ENCODE data around the gene SMAD1.
"Not testable (repeated sequence)": the region's sequence is repeated elsewhere in the genome, so short reads cannot be mapped to it uniquely, and the experiment has no call there.

SMAD1 gene

DNA sequence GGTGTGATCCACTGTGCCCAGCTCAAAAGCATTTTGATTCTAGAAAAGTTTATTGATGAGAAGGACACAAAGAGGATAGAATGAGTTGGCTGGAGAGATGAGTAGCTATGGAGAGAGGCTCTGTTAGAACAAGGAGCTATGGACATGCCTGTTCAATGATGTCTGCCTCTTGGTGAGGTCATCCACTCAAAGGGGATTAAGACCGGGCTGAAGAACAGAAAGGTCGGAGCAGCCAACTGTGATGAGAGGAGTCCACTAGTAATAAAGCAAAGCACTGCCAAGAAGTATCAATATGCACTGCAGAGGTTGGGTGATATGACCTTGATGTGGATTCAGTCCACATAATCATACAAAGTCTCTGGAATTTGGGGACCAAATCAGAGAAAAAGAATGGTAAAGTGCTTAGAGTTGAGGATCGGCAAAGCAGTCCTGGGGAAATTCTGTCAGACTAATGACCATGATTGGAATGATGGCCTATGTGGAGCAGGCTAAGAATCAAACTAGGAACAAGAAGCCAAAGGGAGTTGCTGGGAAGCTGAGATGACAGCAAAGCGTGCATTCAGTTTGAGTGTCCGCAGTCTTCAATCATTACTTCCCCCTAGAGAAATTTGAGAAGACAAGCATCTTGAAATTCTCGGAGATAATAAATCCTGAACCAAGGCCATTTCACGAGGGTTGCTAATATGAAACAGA, 81.8 kb downstream of the SMAD1 start:
- no peak for DNase-seq (ENCODE audit: low read depth, low spot score)

- DNase-seq (ENCODE audit: low read depth, low spot score), result no peak
These were observed 82.9 kb downstream of the SMAD1 start for GRCh38 chr4:145564540-145564939.

DNA sequence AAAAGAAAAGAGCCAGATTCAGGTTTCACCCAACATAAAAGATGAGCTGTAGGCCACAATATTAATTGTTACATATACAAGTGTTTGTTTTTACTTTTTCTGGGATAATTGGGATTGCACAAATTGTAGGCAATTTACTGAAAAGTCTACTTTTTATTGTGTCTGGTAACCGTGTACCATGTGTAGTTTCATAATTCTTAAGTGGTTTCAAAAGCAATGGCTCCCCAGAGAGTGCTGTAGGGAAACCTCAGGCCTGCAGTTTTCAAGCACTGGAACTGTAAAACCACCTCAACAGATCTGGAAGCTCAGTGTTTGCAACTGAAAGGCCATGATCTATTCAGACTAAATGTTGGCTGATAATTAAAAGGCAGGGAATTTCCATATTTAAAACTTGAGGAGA, 83.7 kb downstream of the SMAD1 start:
- no peak for DNase-seq (ENCODE audit: low read depth, low spot score)

DNA sequence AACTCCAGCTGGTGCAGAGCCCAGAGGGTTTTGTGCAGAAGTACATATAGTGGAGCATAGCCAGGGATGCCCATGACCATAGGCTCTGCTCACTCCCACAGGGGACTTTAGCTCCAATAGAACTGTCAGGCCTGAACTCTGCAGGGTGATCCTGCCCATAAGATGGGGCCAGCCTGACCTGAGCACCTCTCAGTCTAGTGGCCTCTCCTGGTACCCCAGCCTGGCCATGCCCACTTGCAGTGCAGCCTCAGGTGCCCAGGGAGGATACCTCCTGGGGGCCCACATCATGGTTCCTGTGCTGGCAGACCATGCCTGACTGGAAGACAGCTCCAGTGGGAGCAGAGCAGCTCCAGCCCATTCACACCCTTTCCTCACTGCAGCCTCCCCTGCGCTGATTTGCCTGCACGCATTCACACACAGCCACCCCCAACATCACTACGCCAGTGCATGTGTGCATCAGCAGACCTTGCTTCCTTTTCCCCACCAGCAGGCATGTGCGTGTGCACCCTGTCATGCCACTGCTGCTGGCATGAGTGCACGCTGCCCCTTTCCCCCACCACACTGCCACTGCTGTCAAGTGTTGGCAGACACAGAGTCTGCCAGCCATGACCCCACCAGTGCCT, 84.5 kb downstream of the SMAD1 start:
- DNase-seq (ENCODE audit: low read depth, low spot score), result no peak

DNA sequence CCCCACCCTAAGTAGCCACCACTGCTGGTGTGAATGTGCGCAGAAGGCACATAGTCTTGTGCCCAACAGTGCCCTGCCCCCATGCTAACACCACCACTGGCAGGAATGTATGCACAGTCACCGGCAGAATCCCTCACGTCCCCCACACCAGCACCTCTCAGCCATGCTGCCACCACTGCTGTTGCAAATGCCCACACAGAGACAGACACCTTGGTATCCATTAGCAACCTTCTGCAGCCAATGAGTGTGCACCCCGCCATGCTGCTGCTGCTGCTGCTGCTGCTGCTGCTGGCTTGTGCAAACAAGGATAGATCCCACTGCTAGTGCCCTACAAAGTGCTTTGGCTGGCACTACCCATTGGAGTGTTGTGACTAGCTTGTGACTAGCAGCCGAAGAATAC, 85.1 kb downstream of the SMAD1 start:
- DNase-seq (ENCODE audit: low read depth, low spot score), result no peak

DNA sequence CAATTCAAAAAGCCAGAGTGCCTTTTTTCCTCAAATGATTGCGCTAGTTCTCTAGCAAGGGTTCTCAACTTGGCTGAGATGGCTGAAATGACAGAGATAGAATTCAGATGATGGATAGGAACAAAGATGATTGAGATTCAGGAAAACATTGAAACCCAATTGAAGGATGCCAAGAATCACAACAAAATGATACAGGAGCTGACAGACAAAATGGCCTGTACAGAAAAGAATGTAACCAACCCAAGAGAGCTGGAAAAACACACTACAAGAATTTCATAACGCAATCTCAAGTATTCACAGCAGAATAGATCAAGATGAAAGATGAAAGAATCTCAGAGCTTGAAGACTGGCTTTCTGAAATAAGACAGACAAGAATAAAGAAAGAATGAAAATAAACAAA, 85.9 kb downstream of the SMAD1 start:
- no peak for DNase-seq (ENCODE audit: low read depth, low spot score)

DNA sequence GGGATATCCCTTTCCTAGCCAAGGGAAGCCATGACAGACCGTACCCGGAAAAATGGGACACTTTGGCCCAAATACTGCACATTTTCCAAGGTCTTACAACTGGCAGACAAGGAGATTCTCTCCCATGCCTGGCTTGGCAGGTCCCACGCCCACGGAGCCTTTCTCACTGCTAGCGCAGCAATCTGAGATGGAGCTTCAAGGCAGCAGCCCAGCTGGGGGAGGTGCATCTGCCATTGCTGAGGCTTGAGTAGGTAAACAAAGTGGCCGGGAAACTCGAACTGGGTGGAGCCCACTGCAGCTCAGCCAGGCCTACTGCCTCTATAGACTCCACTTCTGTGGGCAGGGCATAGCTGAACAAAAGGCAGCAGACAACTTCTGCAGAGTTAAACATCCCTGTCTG, 92.9 kb downstream of the SMAD1 start:
- DNase-seq (ENCODE audit: low read depth, low spot score), result not testable (repeated sequence)

GRCh38 chr4:145580906-145581305, 99.3 kb downstream of the SMAD1 start:
- DNase-seq (ENCODE audit: low read depth, low spot score), result no peak

DNA sequence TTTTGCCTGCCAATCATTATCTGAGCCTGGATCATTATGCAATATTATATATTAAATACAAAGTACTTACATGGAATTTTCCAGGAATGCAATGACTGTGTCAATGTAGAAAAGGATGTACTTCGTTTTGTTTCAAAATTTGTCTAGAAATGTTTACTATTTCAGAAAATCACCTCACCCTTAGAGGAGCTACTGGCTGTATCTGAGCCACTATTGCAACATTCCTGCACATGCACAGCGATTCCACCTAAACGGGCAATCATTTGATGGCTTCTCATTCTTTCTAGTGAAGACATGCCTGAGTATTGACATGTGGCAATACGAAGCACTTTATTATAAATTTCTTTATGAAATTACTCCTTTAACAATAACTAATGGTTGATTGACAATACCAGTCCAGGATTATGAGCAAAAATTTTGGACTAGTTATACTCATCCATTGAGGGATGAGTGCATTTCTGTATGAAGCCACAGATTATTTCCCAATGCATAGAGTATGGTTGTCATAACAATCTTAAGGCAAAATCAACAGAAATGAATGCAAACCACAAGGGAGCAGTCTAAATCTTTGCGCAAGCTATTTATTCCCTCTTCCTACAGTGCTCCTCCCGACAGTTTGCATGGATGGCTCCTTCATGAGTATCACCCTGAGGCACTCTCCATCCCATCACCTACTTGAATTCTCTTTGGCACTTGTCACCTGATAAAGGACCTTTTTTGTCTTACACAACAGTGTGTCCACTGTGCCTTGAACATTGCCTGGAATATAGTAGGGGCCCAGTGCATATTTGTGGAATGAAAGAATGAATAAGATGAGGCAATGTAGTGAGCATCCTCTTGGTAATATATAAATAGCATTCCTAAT, 101.8 kb downstream of the SMAD1 start:
- no peak for DNase-seq (ENCODE audit: low read depth, low spot score)

DNA sequence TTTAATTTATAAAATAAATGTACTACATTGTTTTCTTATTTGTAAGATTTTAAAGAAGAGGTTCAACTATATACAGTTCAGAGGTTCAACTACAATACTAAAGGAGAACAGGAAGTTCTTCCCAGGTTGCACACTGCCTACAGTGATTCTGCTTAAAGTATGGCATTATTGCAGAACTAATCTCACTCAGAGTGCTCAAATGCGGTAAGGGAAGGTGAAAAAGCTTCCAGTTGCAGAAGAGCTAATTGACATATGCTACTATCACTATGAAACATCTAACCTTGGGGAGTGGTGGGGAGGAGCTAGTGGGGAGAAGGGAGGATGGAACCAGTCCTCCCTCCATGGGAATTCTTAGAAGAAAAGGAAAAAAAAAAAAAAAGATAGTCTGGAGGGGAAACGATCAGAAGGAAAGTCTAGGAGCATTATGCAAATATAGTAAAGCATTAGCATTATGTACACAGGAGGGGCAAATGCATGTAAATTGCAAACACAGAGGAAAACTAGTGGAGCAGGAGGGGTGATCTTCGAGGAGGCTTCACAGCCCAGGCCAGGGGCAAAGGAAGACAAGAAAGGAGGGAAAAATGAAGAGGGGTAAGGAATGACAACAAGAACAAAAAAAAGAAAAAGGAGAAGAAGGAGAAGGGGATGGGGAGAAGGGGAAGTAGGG, 105.6 kb downstream of the SMAD1 start:
- DNase-seq (ENCODE audit: low read depth, low spot score), result no peak

DNA sequence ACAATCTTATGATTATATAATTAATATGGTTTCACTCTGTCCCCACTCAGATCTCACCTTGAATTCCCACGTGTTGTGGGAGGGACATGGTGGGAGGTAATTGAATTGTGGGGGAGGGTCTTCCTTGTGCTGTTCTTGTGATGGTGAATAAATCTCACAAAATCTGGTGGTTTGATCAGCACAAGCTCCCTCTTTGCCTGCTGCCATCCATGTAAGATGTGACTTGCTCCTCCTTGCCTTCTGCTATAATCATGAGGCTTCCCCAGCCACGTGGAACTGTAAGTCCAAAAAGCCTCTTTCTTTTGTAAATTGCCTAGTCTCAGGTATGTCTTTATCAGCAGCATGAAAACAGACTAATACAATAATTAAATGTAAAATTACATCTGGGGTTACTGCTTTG, 107.7 kb downstream of the SMAD1 start:
- not testable (repeated sequence) for DNase-seq (ENCODE audit: low read depth, low spot score)

DNA sequence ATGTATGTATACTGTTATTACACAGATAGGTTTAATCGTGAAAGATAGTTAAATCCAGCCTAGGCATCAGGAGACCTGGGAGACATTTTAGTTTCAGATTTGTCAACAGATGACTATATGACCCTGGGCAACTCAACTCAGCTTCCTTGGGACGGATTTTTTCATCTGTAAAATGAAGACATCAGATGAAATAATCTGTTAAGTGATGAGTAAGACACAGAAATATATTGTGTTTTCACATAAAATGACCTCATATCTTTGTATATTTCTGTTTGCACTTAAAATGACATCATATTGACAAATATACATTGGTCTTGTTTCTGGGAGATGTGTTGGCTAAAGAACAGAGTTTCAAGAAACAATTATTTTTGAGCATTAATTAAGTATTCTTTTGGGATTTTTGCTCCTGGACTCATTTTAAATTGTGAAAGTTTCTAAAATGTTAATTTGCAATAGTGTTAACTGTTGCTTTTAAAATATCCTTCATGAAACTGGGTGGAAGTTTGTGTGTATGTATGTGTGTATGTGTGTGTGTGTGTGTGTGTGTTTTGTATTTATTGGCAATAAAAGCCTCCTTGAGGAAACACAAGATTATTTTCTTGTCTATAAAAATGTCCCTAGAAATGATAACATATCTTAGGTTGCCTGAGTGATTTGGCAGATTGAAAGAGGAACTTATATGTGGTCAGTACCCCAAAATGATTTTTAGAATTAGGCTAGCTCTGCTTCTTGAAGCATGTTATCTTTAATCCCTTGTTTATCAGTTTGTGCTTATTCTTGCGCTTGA, 108.5 kb downstream of the SMAD1 start:
- DNase-seq (ENCODE audit: low read depth, low spot score), result no peak

DNA sequence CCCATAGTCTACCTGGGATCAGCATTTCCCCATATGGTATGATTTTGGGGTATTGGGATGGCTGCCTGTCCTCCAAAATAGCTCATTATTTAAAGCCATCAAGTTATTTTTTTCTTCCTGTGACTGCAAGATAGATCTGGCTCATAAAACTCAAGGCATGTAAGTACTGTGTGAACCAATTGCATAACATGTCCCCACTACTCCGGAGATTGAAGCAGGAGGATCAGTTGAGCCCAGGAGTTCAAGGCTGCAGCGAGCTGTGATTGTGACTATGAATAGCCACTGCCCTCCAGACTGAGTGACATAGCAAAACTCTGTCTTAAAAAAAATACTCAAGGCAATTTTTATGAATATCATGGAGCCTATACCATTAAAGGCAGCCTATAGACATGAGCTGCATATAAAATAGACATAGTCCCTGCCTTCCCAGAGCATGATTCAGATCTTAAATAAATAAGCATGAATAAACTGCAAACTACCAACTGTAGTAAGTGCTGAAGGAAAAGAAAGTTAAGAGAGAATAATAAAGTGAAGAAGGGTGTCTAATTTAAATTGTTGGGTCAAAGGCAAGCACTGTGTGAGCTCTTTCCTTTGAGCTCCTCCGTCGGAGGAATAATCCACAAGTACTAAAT, 120.6 kb downstream of the SMAD1 start:
- no peak for DNase-seq (ENCODE audit: low read depth, low spot score)

DNA sequence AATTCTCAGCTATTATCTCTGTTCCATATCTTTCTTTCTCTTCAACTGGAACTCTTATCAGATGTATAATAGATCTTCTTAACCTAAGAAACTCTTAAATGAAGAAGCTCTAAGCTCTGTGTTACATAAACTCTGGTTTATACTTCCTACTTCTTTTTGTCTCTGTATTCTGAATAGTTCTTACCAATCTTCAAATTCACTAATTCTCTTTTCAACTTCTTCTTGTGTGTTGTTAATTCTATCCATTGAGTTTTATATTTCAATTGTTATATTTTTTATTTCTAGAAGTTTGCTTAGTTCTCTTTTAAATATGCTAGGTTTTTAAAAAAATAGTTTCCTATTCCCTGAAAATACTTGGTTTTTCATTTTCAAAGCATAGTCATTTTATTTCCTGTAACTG, 124.3 kb downstream of the SMAD1 start:
- DNase-seq (ENCODE audit: low read depth, low spot score), result no peak
